Mucosa of descending colon (tissue), 3 donors: ENCODE results near the gene PACRG. TPM values are rescaled to one million over a fixed set of nuclear protein-coding genes. Genes with fewer than 3 reads are reported as not detected.

Experiments used
- ATAC-seq: fragments of 200-7000 bp; cut with Tn5 transposase; one replicate; pipeline ENCODE4 v1.9.1; 2020; ENCODE audit warnings: mild to moderate bottlenecking, moderate library complexity
- DNase-seq, 3 donors: peaks; one replicate each; pipeline ENCODE4 v3.0.0-alpha.2; 2020
- H3K36me3 ChIP-seq: fragments of 200-600 bp; one replicate; pipeline ENCODE4 v1.8.0; 2021; ENCODE audit warnings: low read depth, mild to moderate bottlenecking
- H3K4me1 ChIP-seq: fragments of 200-600 bp; one replicate; pipeline ENCODE4 v1.8.0; 2021; ENCODE audit warnings: low read depth, mild to moderate bottlenecking
- H3K4me3 ChIP-seq: fragments of 200-600 bp; one replicate; pipeline ENCODE4 v1.8.0; 2021; ENCODE audit warnings: mild to moderate bottlenecking
- H3K9me3 ChIP-seq: fragments of 200-600 bp; one replicate; pipeline ENCODE4 v1.8.0; 2021; ENCODE audit warnings: mild to moderate bottlenecking
- CTCF ChIP-seq: fragments of 200-600 bp; IDR thresholded peaks from one replicate; pipeline ENCODE4 v1.8.0; 2022; ENCODE audit warnings: antibody characterized with exemption, mild to moderate bottlenecking
- intact Hi-C, 2 donors: fragments of 100-400 bp; cut with DNase I in 1 of 2; cut with micrococcal nuclease in 1 of 2; formaldehyde crosslinking; loops; one replicate each; pipeline versions ENCODE4 v1.11.0 to v1.11.1; 2022; cut with DNase I, micrococcal nuclease
- total RNA-seq, 3 donors: library from RNA; stranded (reverse); fragmentation: NEBNext Ultra II Directional in 2 of 3; extraction: Animal tissue kit (Norgen Biotek cat#: 25700) in 2 of 3; gene quantifications; one replicate each; pipeline versions ENCODE4 v1.2.1 to v1.2.4, GENCODE V29; 2021 to 2023
- donor health status: DM: no; HTN: no; CAD: no; lungs with moderate emphysema.
- donor health status: DM: no; HTN: no; CAD: no.
- donor health status: DM: no; HTN: yes; CAD: no.

The PACRG gene
- total RNA-seq, 3 donors from 2014 or later = 1.1 to 1.5 (median 1.3) TPM

- ATAC-seq (peak; percentile 55), DNase-seq (no peak)
- Histone ChIP-seq H3K36me3 (no peaks in the 10 kb centered on the region), H3K4me3 (no peak overlapping the region), H3K9me3 (no peaks in the 10 kb centered on the region), H3K4me1 (peaks cover 5% of the 10 kb centered on the region)
- intact Hi-C loops = no loop called here
- TF ChIP-seq CTCF = no peak
Measured at GRCh38 chr6:162889303-162889702, 161.5 kb downstream of the PACRG start.

GRCh38 chr6:162898011-162898410, 170.2 kb downstream of the PACRG start:
- H3K4me1 ChIP-seq = no peaks in the 10 kb centered on the region
- no peak for ATAC-seq
- no peak for DNase-seq
- no peak for TF ChIP-seq CTCF
- intact Hi-C loops = no loop called here
- no peaks in the 10 kb centered on the region for H3K9me3 ChIP-seq
- no peak overlapping the region for H3K4me3 ChIP-seq
- H3K36me3 ChIP-seq = no peaks in the 10 kb centered on the region

DNA sequence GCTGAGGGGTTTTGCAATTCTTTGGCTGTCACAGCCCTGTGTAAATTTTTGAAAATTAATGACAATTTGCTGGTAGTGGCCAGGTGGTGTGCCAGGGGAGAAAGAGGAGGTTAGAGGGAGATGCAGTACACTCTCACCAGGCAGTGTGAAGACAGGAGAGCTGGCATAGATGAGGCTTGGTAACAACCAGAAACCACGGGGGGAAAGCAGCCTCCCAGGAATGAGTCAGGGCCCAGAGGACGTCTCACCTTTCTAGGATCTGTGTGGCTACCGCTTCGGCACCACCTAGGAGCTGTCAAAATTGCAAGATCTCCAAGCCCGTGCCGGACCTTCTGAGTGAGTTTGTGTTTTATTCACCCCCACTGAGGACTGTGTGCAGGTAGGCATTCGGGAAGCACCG, 171.4 kb downstream of the PACRG start:
- H3K4me1 ChIP-seq = no peaks in the 10 kb centered on the region
- no peak overlapping the region for H3K4me3 ChIP-seq
- DNase-seq = no peak
- no peaks in the 10 kb centered on the region for H3K9me3 ChIP-seq
- no peak for ATAC-seq
- H3K36me3 ChIP-seq = no peaks in the 10 kb centered on the region
- no peak for TF ChIP-seq CTCF
- intact Hi-C loops = no loop called here

DNA sequence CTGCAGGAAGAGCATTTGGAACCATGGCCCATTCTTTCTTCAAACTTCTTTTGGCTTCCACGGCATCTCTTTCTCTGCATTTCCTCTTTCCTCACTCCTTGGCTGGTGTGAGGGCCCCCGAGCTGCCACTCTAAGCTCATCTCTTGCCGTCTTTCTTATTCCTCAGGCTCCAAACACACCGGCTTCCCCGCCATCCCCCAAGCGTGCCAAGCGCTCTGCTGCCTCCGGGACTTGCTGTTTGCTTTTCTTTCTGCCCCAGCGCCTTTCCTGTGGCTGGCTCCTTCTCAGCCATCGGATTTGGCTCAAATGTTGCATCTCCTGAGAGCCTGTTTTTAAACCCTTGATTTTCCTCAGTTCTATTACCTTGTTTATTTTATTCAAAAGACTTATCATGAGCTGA, 172.7 kb downstream of the PACRG start:
- TF ChIP-seq CTCF = no peak
- H3K9me3 ChIP-seq = no peaks in the 10 kb centered on the region
- no peak overlapping the region for H3K4me3 ChIP-seq
- no peaks in the 10 kb centered on the region for H3K4me1 ChIP-seq
- intact Hi-C loops = no loop called here
- no peaks in the 10 kb centered on the region for H3K36me3 ChIP-seq
- ATAC-seq = no peak
- DNase-seq = no peak

DNA sequence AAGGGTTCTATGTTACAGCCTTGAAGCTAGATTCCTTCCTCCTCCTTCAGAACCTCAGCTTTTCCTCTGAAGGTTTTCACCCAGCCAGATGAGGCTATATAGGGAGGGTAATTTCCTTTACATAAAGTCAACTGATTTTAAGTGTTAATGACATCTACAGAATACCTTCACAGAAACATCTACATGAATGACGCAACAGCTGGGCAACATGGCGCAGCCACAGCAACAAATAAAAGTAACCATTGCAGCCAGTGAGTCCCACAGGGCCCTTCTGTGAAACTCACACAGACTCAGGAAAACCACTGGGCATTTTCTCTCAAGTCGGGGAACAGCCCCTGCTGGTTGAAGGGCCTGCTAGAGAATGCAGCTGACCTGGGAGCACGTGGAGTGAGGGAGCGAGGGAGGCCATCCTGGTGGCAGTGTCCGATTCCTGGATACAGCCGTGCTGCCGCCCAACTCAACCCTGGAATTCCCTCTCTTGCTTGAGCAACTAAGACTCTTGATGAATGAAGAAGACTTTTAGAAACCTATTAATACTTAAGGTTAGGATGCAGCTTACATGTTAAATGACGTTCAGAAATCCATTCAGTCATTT, 176.4 kb downstream of the PACRG start:
- intact Hi-C loops = no loop called here
- ATAC-seq = no peak

More for the DNA sequence above, 176.4 kb downstream of the PACRG start:
- no peaks in the 10 kb centered on the region for H3K9me3 ChIP-seq
- TF ChIP-seq CTCF = no peak
- H3K36me3 ChIP-seq = no peaks in the 10 kb centered on the region
- H3K4me3 ChIP-seq = no peak overlapping the region
- no peaks in the 10 kb centered on the region for H3K4me1 ChIP-seq
- DNase-seq = no peak
